Posterior vena cava (tissue), 2 donors: Measurements from ENCODE around the gene LCE3E. TPM values are rescaled to one million over a fixed set of nuclear protein-coding genes. Genes with fewer than 3 reads are reported as not detected.

ENCODE experiments used
- DNase-seq: peaks from one replicate; pipeline ENCODE4 v3.0.0-alpha.2; 2020; ENCODE audit warnings: low spot score
- intact Hi-C, 2 donors: fragments of 100-400 bp; cut with DNase I; formaldehyde crosslinking; loops; one replicate each; pipeline versions ENCODE4 v1.14.1 to v1.14.2; 2022 to 2023
- total RNA-seq, 2 donors: library from RNA; stranded (reverse); fragmentation: NEBNext Ultra II Directional; extraction: Animal tissue kit (Norgen Biotek cat#: 25700); gene quantifications; one replicate each; pipeline ENCODE4 v1.2.1, GENCODE V29; 2021
- donor health status: DM: yes; HTN: yes; CAD: no.
- donor health status: DM: yes; HTN: yes; CAD: no.

The LCE3E gene
- total RNA-seq, 2 donors from 2014 or later = not detected

- no peak for DNase-seq
- intact Hi-C loops = no loop called here
These were observed 46.7 kb downstream of the LCE3E start for GRCh38 chr1:152519851-152520250.

- no peak for DNase-seq
- intact Hi-C loops = no loop called here
These were observed 49.3 kb downstream of the LCE3E start for GRCh38 chr1:152517237-152517811.

- intact Hi-C loops = no loop called here
These were observed 50.5 kb downstream of the LCE3E start for GRCh38 chr1:152516082-152516481.

More at GRCh38 chr1:152516082-152516481, 50.5 kb downstream of the LCE3E start:
- DNase-seq = no peak

Other genes with a start within 250 kb of the LCE3E start
- gene FLG, start 241.5 kb downstream of the LCE3E start, total RNA-seq = not detected
- not detected for gene FLG2, start 206.8 kb downstream of the LCE3E start, total RNA-seq
- not detected for gene CRNN, start 152.5 kb downstream of the LCE3E start, total RNA-seq
- not detected for gene LCE5A, start 56.0 kb downstream of the LCE3E start, total RNA-seq
- gene CRCT1, start 52.3 kb downstream of the LCE3E start, total RNA-seq = not detected
- gene LCE3D, start 13.7 kb upstream of the LCE3E start, total RNA-seq = not detected
- gene LCE3C, start 33.5 kb upstream of the LCE3E start, total RNA-seq = not detected
- gene LCE3B, start 47.0 kb upstream of the LCE3E start, total RNA-seq = not detected
- not detected for gene LCE3A, start 56.3 kb upstream of the LCE3E start, total RNA-seq
- not detected for gene LCE2D, start 96.6 kb upstream of the LCE3E start, total RNA-seq
- gene LCE2C, start 108.5 kb upstream of the LCE3E start, total RNA-seq = not detected
- not detected for gene LCE2B, start 119.3 kb upstream of the LCE3E start, total RNA-seq
- gene LCE2A, start 131.6 kb upstream of the LCE3E start, total RNA-seq = not detected
- gene LCE4A, start 141.4 kb upstream of the LCE3E start, total RNA-seq = not detected
- gene KPRP, start 191.2 kb upstream of the LCE3E start, total RNA-seq = not detected
- gene LCE1F, start 208.4 kb upstream of the LCE3E start, total RNA-seq = not detected
- gene LCE1E, start 219.5 kb upstream of the LCE3E start, total RNA-seq = not detected
- gene LCE1D, start 229.9 kb upstream of the LCE3E start, total RNA-seq = not detected
- not detected for gene LCE1C, start 239.9 kb upstream of the LCE3E start, total RNA-seq
- gene LCE1B, start 245.2 kb upstream of the LCE3E start, total RNA-seq = not detected